ENCODE data around the gene PILRA. TPM values are rescaled to one million over a fixed set of nuclear protein-coding genes. Genes with fewer than 3 reads are reported as not detected.
"Not testable (repeated sequence)": the region's sequence is repeated elsewhere in the genome, so short reads cannot be mapped to it uniquely, and the experiment has no call there.

Gene PILRA
- total RNA-seq, 1 donor from 2014 or later: 2.3 TPM

DNA sequence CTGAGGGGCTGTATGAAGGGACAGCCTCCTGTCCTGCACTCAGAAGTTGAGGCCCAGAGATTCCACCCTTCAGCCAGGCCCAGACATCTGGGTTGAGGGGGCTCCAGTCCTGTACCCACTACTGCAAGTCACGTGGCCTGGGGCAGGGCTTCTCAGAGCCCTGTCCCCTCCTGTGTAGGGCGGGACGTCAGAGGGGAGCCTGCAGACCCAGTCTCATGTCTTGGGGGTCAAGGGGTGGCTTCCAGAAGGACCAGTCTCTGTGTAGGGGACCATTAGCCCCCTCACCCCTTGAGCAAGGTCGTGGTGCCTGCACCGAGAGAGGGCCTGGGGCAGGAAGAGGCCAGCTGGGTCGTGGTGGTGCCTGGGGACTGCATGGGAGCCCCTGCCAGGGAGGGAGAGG lies 593 bp upstream of the PILRA start:
- intact Hi-C loops (cut with DNase I): no loop called here
- no peak for DNase-seq (ENCODE audit: low spot score)

DNA sequence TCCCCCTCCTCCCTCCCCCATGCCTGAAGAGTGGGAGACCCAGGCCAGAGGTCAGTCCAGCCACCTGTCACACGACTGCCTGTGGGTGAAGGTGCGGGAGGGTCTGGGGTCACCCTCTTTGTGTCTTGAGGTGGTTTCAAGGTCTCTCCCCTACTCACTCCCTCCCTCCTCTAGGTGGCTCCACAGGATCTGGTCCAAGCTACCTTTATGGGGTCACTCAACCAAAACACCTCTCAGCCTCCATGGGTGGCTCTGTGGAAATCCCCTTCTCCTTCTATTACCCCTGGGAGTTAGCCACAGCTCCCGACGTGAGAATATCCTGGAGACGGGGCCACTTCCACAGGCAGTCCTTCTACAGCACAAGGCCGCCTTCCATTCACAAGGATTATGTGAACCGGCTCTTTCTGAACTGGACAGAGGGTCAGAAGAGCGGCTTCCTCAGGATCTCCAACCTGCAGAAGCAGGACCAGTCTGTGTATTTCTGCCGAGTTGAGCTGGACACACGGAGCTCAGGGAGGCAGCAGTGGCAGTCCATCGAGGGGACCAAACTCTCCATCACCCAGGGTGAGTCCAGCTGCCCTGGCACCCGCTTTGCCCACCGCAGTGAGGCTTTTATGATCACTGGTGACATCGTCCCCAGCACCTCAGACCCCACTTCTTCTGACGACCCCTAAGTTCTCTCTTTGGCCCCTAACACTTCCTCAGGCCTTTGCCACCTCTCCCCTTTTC lies 747 bp downstream of the PILRA start:
- intact Hi-C loops (cut with DNase I); DNase-seq (ENCODE audit: low spot score): not testable (repeated sequence)

DNA sequence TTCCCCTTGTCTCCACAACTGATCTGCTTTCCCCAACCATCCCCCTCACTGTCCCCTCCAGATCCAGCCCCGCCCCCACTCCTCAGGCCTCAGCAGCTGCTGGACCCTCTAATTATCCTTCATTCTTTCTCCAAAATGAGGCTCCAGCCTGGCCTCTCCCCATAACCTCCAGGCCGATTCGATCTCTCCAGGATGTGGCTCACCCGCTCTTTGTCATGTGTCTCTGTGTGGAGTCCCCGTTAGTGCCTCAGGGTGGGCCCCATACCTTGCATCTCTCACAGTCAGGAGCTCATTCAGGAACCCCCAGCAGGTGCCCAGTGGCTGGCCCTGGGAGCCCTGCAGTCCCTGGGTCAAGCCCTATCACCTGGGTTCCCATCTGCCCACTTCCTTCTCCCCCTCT lies 1.3 kb downstream of the PILRA start:
- intact Hi-C loops (cut with DNase I): no loop called here
- DNase-seq (ENCODE audit: low spot score): peak; percentile 55

DNA sequence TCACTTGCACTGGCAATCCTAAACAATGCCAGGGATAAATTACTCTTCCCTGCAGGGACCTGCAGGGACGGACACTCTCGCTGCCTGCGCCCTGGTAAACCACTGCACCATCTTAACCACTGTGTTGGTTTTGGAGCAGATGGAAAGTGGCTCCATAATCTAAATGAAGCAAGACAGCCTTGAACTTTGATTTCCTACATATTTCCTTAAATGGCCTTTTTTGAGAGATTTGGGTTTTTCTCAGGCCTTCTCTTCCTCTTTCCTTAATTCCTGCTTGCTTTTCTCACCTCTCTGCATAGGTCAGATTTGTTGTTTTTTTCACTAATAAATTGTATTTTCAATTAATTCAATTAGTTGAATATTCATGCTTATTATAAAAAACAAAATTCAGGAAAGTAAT lies 2.8 kb downstream of the PILRA start:
- intact Hi-C loops (cut with DNase I): no loop called here
- DNase-seq (ENCODE audit: low spot score): no peak

DNA sequence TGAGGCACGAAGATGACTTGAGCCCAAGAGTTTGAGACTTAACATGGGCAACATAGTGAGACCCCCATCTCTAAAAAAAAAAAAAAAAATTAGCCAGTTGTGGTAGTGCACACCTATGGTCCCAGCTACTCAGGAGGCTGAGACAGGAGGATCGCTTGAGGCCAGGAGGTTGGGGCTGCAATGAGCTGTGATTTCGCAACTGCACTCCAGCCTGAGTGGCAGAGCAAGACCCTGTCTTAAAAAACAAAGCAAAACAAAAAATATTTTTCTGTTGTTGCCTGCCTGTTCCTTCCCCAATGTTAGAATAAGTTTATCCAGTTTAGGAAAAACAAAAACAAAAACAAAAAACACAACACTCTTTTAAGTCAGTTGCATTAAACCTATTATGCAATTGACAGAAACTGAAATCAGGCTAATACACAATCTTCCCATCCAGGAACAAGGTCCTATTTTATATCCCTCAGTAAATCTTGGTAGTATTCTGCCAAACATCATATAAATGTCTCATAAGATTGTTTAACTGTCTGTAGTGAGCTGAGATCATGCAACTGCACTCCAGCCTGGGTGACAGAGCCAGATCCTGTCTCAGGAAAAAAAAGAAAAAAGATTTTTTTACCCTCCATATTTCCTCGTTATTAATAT lies 4.9 kb downstream of the PILRA start:
- intact Hi-C loops (cut with DNase I): no loop called here
- DNase-seq (ENCODE audit: low spot score): peak; percentile 41

DNA sequence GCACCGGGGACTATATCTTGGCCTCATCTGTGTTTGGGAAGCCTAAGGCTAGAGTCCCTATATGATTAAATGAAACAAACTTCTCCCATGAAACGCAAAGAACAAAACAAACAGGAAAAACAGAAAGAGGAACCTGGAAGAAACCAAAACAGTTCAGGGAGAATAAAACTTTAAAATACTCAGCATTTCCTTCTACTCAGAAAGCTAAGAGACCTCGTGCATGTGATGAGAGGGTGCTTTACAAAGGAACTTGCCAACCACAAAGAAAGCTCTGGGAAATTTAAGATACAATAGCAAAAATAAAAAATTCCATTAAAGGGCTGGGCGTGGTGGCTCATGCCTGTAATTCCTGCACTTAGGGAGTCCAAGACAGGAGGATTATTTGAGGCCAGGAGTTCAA lies 6.9 kb downstream of the PILRA start:
- intact Hi-C loops (cut with DNase I): no loop called here
- no peak for DNase-seq (ENCODE audit: low spot score)

DNA sequence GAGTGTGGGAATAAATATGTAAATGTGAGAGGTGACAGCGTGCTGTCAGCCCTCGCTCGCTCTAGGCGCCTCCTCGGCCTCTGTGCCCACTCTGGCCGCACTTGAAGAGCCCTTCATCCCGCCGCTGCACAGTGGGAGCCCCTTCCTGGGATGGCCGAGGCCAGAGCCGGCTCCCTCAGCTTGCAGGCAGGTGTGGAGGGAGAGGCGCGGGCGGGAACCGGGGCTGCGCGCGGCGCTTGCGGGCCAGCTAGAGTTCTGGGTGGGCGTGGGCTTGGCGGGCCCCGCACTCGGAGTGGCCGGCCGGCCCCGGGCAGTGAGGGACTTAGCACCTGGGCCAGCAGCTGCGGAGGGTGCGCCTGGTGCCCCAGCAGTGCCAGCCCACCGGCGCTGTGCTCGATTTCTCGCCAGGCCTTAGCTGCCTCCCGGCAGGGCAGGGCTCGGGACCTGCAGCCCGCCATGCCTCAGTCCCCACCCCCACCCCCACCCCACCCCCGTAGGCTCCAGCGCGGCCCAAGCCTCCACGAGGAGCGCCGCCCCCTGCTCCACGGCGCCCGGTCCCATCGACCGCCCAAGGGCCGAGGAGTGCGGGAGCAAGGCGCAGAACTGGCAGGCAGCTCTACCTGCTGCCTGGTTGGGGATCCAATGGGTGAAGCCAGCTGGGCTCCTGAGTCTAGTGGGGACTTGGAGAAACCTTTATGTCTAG lies 8.4 kb downstream of the PILRA start:
- DNase-seq (ENCODE audit: low spot score); intact Hi-C loops (cut with DNase I): not testable (repeated sequence)

DNA sequence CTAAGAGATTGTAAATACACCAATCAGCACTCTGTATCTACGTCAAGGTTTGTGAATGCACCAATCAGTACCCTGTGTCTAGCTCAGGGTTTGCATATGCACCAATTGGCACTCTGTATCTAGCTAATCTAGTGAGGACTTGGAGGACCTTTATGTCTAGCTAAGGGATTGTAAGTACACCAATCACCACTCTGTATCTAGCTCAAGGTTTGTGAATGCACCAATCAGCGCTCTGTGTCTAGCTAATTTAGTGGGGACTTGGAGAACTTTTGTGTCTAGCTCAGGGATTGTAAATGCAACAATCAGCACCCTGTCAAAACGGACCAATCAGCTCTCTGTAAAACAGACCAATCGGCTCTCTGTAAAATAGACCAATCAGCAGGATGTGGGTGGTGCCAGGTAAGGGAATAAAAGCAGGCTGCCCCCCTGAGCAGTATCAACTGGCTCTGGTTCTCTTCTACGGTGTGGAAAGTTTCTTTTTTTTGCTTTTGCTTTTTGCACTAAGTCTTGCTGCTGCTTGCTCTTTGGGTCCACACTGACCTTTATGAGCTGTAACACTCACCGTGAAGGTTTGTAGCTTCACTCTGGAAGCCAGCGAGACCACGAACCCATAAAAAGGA lies 9.1 kb downstream of the PILRA start:
- DNase-seq (ENCODE audit: low spot score); intact Hi-C loops (cut with DNase I): not testable (repeated sequence)

DNA sequence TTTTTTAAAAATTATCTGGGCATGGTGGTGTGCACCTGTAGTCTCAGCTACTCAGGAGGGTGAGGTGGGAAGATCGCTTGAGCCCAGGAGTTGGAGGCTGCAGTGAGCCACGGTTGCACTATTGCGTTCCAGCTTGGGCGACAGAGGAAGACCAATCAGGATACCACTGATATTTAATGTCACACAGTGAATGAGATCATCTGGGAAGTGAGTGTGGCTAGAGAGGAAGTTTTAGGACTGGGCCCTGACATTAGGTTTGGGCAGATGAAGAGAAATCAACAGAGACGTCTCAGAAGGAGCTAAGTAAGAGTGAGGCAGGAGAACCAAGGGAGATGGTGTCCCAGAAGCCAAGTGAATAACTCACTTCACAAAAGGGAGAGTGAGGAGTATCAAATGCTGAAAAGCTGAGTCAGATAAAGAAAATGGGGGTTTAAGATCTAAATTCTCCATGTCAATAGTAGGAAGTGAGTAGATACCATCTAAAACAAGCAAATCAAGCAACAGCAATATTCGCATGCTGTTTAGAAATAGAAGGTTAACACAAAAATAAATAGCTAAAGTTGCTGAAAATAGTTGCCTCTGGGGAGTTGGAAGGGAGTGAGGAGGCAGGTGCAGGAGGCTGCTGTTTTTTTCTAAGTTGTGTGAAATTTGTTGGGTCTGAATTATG lies 11.5 kb downstream of the PILRA start:
- intact Hi-C loops (cut with DNase I): no loop called here
- no peak for DNase-seq (ENCODE audit: low spot score)

DNA sequence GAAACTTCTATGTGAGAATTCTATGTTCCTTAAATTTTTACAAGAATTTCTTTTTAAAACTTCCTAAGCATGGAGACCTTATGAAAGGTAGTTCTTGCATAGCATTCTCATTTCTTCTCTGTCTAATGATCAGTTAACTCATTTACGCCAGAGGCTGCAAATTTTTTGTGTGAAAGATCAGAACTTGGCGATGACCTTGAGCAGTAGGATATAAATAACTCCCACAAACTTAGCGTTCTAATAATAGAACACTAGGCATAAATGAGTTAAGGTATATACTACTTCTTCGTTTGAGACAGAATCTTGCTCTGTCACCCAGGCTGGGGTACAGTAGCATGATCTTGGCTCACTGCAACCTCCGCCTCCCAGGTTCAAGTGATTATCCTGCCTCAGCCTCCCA lies 13.7 kb downstream of the PILRA start:
- intact Hi-C loops (cut with DNase I): no loop called here
- DNase-seq (ENCODE audit: low spot score): no peak

DNA sequence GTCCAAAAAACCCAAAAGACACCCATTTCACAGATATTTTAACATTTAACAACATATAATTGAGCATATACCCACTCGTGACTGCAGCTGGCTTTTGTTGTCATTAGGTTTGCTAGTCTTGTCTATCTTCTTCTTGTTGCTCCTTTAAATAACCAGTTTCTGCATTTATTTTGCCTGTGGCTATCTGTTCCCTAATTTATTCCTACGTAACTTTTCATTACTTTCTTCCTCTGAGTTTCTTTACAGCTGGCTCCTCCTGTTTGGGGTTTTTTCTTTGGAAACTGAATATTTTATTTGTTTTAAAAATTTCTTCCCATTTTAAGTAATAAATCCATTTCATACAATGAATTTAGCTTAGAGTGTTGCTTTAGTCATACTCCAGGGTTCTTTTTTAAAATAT lies 14.4 kb downstream of the PILRA start:
- intact Hi-C loops (cut with DNase I): no loop called here

DNA sequence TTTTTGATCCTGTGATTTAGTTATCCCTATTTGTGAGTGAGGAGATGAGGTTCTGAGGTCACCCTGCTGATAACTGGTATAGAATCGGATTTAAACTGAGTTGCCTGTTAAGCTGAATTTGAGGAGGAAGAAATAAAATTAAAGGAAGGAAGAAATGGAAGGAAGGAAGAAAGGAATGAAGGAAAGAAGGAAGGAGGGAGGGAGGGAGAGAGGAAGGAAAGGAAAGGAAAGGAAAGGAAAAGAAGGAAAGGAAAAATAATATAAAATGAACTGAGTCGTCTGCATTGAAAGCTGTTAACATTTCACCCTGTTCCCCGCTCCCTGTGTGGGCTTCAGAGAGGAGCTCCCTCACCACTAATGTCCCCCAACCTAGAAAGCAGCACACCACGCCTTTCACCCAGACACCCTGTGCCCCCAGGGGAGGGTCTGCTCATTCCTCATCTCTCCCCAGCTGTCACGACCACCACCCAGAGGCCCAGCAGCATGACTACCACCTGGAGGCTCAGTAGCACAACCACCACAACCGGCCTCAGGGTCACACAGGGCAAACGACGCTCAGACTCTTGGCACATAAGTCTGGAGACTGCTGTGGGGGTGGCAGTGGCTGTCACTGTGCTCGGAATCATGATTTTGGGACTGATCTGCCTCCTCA lies 16.3 kb downstream of the PILRA start:
- intact Hi-C loops (cut with DNase I): no loop called here
- DNase-seq (ENCODE audit: low spot score): no peak

More for the DNA sequence above, 14.4 kb downstream of the PILRA start:
- no peak for DNase-seq (ENCODE audit: low spot score)

DNA sequence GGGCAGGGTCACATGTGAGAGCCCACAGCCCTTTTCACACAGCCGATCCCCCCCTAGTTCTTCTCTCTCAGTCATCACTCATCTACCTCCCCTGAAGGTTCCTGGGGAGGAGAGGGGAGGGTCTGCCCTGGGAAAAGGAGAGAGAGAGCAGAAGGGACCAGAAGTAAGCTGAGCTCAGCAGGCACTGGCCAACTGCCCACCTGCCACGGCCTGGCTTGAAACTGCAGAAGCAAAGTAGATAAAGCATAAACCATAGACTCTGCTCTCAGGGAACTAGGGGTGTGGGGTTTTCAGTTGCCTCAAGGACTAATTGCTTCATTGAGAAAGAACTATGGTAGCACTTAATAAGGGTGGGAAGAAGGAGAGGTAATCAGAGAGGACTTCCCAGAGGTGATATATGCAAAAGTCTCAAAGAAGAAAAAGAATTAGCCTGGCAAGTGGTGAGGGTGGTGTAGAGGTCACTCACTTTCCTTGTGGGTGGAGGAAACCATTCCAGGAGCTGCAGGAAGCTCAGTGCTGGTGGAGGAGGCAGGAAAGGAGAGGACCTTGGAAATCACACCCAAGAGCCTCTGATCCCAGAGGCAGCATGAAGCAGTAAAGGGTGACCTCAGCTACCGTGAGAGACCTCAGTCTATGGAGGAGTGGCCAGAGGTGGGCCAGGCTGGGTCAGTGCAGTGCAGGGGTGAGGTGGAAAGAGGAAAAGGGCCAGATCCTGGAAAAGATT lies 17.2 kb downstream of the PILRA start:
- intact Hi-C loops (cut with DNase I): no loop called here
- no peak for DNase-seq (ENCODE audit: low spot score)

DNA sequence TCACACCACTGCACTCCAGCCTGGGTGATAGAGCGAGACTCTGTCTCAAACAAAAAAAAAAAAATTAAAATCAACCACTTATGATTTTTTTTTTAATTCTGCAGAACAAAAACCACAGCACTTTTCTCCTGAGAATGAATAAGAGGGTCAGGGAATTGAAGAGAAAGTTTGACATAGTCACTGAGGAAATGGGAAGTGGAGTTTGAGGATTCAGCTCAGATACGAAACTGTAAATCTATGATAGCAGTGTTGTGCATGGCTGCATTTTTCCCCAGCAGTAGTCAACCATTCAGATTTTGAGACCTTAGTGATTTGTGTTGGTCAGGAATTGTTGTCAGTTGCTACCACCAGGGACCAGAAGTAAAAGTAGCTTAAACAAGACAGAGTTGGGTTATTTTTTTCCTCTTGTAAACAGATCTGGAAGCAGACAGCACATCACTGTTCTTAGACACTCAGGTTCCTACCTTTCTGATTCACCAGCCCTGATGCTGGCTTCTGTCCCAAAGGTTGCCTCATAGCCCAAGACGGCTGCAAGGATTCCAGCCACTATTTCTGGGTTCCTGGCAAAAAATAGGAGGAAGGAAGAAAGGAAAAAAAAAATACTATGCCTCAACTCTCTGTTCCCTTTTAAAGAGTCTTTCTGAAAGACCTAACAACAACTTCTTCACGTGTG lies 20.1 kb downstream of the PILRA start:
- intact Hi-C loops (cut with DNase I): no loop called here
- no peak for DNase-seq (ENCODE audit: low spot score)

DNA sequence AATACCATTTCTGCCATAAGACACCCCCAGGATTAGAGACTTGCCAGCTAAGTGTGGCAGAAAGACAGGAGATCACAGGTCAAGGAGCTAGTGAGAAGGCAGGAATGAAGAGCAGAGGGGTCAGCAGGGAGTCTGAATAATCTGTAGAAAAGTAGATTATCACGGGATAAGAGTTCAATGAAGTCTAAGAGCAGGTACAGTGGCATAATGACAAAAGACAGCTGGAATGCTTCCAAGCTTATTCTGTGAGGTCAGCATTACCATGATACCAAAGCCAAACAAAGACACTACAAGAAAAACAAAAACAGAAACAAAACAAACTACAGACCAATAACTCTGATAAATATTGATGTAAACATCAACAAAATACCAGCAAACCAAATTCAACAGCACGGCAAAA lies 20.8 kb downstream of the PILRA start:
- intact Hi-C loops (cut with DNase I): no loop called here
- no peak for DNase-seq (ENCODE audit: low spot score)

DNA sequence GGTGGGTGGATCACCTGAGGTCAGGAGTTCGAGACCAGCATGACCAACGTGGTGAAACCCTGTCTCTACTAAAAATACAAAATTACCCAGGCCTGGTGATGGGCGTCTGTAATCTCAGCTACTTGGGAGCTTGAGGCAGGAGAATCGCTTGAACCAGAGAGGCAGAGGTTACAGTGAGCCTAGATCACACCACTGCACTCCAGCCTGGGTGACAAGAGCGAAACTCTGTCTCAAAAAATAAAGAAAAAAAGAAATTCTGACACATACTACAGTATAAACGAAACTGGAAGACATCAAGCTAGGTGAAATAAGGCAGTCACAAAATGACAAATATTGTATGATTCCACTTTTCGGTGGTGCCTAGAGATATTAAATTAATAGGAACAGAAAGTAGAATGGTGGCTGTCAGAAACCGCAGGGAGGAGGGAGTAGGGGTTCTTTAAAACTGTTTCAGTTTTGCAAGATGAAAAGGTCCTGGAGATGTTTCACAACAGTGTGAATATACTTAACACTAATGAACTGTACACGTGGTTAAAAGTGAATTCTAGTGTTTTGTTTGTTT lies 23.2 kb downstream of the PILRA start:
- no peak for DNase-seq (ENCODE audit: low spot score)
- intact Hi-C loops (cut with DNase I): no loop called here

DNA sequence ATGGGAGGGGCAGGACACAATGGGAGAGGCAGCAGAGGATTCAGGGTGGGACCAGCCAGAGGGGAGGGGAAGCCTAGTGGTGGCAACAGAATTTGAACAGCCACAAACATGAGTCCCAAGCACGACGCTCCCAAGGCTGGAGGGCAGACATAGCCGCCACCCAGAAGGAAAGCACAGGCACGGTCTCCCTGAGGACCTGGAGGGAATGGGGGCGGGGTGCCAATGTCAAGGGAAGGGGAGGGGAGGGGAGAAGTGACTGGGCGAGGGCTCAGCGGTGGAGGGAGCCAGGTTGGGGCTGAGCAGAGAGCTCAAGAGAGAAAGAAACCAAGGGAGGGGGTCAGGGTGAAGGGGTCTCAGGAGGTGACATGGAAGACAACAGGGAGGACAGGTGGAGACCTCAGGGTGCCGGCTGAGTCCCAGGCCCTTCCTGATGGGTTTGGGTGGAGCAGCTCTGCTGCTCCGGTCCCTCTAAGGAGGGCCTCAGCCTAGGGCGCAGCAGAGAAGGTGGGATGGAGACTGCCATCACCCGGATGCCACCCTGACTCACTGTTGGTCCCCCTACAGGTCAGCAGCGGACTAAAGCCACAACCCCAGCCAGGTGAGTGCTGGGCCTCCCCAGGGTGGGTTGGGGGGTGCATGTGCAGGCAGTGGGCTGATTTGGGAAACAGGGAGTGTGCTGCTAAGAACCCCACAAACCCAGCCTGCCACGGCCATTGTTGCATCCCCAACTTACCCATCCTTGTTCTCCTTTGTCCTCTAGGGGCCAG lies 24.2 kb downstream of the PILRA start:
- no peak for DNase-seq (ENCODE audit: low spot score)
- intact Hi-C loops (cut with DNase I): no loop called here
